Retinal pigment epithelial cell (primary cell): ENCODE measurements around the gene MROH7.

ENCODE experiments used
- DNase-seq: peaks from one replicate; pipeline ENCODE4 v3.0.0-alpha.2; 2010; ENCODE audit warnings: low read depth
- H3K4me3 ChIP-seq: 2 replicates; pipeline ENCODE4 v1.5.1; 2011; ENCODE audit warnings: mild to moderate bottlenecking, low read length, control low read depth, moderate library complexity
- CTCF ChIP-seq: conservative IDR thresholded peaks from 2 replicates; pipeline ENCODE4 v1.5.1; 2011; ENCODE audit warnings: low read depth, low read length, control low read depth, inconsistent platforms

Gene MROH7

DNA sequence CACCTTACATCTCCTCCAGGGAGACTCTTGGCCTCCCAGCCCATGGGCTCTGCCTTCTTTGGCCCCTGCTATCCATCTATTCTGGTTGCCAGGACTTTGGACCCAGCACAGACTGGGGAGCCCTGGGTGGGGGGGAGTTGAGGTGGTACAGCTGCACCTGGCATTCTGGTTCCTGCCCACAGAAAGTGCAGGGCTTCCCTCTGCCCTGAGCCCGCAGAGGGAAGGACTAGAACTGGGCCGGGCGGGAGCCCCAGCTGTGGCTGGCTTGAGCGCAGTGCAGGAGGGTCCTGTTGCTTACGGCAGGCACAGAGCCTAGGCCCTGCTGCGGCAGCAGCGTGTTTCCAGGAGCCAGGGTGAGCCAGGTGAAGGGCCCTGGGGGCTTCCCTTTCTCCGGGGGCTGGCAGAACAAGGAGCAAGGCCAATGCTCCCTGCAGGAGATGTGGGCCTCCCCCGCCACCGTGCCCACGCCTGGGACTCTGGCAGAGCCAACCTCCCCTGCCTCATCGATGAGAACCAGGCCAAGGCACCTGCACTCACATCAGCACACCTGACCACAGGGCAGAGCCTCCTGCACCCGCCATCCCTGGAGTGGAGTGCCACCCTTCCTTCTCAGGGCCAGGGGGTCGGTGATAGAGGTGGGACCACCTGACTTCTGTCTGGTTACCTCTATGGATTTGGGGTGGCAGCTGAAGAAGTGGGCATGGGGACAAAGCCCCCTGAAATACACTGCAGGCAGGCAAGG lies 106.7 kb downstream of the MROH7 start:
- H3K4me3 ChIP-seq = no peak overlapping the region
- DNase-seq = no peak
- TF ChIP-seq CTCF = no peak

DNA sequence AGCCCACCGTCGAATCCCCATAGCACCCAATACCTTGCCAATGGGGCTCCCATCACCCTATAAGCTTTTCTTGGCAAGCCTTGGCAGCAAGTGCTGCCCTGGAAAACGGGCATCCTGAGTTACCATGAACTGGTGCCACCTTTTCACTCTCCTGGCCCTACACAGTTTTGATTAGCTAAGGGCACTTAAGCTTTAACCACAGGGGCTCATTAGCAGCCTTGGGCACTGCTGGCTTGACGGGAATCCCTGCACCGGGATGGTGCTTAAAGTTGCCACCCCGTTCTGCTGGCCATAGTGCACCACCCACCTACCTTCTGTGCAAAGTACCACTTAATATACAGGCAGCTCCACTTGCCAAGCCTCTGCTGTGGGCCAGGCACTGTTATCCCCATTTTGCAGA lies 109.0 kb downstream of the MROH7 start:
- no peak for TF ChIP-seq CTCF
- no peak for DNase-seq
- H3K4me3 ChIP-seq = no peak overlapping the region

DNA sequence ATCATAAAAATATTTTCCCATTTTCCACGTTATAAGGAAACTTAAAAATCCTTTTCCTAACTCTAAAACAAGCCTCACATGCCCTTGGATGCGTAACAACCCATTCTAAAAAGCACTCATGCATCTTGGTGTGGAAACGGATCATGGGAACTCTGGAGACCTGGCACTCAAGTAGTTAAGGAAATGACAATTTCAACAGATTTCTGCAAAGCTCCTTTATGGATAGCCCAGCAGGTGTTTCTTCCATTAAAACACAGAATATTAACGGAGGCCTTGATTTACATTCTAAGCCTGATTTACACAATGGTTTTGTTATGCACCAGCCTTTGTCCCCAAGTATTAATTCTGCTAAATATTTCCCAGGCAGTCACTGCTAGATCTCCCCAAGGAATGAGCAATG lies 109.8 kb downstream of the MROH7 start:
- DNase-seq = no peak
- TF ChIP-seq CTCF = no peak
- no peak overlapping the region for H3K4me3 ChIP-seq

DNA sequence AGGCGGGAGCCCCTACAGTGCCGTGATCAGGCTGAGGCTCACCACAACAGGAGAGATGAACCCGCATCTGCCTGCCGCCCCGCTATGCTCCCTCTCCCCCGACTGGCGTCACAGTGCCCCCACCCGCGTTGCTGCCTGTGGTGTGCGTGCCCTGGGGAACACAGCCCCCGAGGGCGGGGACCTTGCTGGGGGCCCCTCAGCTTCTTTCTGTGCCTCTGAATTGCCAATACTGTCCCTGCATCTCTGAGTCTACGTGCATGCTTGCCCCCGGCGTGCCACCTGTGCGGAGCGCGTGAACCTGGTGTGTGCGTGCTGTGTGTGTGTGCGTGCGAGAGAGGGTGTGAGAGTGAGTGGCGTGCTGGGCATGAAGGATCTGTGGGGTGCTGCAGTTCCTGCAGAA lies 112.5 kb downstream of the MROH7 start:
- no peak for TF ChIP-seq CTCF
- no peak for DNase-seq
- H3K4me3 ChIP-seq = no peak overlapping the region

DNA sequence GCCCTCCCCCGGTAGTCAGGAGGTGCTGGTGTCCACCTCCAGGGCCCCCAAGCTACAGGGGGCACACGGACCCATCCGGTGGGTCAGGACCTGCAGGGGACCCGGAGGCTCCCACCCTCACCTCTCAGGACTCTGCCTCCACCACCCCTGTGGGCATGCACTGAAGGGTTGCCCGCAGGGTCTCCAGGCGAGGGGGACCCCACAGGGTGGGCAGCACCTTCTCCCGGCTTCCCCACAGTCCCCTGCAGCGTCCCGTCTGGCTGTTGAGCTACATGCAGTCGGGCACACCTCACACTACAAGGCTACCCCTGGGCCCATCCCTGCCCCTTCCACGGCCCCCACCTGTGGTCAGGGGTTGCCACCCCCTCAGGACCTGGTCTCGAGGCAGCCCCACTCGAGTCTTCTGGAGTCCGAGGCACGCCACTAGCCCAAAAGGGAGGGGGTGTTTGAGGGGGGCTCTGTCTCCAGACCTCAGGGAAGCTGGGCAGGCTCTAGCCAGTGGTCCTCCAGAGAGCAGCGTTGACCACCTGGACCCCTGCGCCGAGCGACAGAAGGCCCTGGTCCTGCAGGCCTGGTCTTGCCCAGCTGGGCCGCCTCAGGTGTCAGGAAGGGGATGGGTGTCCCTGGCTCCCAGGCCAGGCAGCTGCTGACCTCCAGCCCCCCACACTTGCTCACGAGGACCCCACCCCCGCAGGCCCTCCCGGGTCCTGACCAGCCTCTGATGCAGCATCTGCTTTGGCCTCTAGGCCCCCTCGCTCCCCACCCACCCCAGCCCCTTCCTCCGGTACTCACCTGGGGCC lies 113.1 kb downstream of the MROH7 start:
- H3K4me3 ChIP-seq = no peak overlapping the region
- no peak for TF ChIP-seq CTCF
- no peak for DNase-seq

- H3K4me3 ChIP-seq = no peak overlapping the region
- no peak for DNase-seq
- no peak for TF ChIP-seq CTCF
These were observed 116.2 kb downstream of the MROH7 start for GRCh38 chr1:54757833-54758232.
